GM06990 (cell line): ENCODE results near the gene TBC1D9.

Experiments
- DNase-seq: peaks from one replicate; pipeline ENCODE4 v3.0.0-alpha.2; 2011; ENCODE audit not compliant: insufficient read length; ENCODE audit errors: extremely low read depth
- H3K27me3 ChIP-seq: replicated peaks from 2 replicates; pipeline ENCODE4 v1.6.0; 2011; ENCODE audit warnings: low read length; ENCODE audit not compliant: control insufficient read depth, insufficient read depth
- H3K36me3 ChIP-seq: 2 replicates; pipeline ENCODE4 v1.5.1; 2011; ENCODE audit warnings: low read length; ENCODE audit not compliant: control insufficient read depth, insufficient read depth
- H3K4me3 ChIP-seq: replicated peaks from 2 replicates; pipeline ENCODE4 v1.5.1; 2011; ENCODE audit warnings: low read depth, mild to moderate bottlenecking, control low read depth, low read length
- TF ChIP-seq, protein P1 (sequence below): IDR thresholded peaks from 2 replicates; pipeline ENCODE4 v1.5.1; 2011; ENCODE audit warnings: low read length, control low read depth, mild to moderate bottlenecking, inconsistent platforms; ENCODE audit not compliant: insufficient read depth, poor library complexity, severe bottlenecking

Gene TBC1D9

DNA sequence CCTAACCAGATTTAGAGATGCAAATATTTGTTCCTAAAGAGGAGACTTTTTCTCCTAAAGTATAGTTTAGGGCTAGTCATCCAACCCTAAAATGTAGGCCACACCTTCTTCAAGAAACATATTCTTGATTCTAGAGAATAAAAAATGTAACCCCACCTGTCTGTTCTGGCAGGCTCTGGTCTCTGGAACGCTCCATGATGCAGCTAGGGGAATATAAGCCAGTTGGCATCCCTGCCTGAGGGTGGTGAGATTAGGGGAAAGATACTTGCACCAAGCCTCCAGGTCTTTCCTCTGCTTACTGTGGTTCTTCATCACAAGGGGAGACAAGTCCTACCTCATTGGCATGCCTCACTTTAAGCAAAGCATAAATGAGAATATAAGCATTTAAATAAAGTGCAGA, 21.2 kb upstream of the TBC1D9 start:
- DNase-seq: no peak
- Histone ChIP-seq H3K4me3 (no peak overlapping the region), H3K36me3 (no peaks in the 10 kb centered on the region), H3K27me3 (no peaks in the 10 kb centered on the region)
- TF ChIP-seq, protein P1, sequence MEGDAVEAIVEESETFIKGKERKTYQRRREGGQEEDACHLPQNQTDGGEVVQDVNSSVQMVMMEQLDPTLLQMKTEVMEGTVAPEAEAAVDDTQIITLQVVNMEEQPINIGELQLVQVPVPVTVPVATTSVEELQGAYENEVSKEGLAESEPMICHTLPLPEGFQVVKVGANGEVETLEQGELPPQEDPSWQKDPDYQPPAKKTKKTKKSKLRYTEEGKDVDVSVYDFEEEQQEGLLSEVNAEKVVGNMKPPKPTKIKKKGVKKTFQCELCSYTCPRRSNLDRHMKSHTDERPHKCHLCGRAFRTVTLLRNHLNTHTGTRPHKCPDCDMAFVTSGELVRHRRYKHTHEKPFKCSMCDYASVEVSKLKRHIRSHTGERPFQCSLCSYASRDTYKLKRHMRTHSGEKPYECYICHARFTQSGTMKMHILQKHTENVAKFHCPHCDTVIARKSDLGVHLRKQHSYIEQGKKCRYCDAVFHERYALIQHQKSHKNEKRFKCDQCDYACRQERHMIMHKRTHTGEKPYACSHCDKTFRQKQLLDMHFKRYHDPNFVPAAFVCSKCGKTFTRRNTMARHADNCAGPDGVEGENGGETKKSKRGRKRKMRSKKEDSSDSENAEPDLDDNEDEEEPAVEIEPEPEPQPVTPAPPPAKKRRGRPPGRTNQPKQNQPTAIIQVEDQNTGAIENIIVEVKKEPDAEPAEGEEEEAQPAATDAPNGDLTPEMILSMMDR: no peak

DNA sequence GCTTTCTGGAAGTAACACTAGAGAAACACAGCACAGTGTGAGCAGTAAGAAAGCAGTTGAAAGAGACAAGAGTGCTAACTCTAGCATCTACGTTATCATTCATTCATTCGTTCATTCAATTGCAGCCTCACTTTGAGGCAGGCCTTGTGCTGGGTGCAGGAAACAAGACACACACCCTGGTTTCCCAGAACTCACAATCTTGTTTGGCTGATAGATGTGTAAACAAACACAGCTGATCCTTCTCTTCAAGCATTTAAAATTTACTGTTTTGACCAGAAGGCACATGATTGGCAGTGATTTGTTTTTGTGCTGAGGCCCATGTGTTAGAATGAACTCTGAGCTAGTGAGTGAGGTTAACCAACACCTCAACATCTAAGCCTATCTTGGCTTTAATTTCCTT, 20.4 kb upstream of the TBC1D9 start:
- Histone ChIP-seq H3K36me3 (no peaks in the 10 kb centered on the region), H3K4me3 (no peak overlapping the region), H3K27me3 (no peaks in the 10 kb centered on the region)
- TF ChIP-seq, protein P1: no peak
- DNase-seq: no peak

DNA sequence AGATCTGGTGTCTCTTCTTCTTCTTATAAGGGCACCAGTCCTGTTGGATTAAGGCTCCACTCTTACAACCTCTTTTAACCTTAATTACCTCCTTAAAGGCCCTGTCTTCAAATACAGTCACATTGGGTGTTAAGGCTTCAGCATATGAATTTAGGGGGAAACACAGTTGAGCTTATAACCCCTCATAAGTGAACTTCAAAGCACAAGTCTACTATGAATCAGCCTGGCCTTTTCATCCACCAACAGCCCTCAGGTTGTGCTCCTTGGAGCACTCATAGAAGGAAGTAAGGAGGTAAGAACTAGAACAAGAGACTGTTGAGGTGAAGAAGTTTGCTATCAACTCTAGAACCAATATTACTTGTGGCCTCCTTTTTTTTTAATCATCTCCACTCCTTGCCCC, 18.8 kb upstream of the TBC1D9 start:
- H3K4me3 ChIP-seq: no peak overlapping the region
- H3K27me3 ChIP-seq: no peaks in the 10 kb centered on the region
- no peak for DNase-seq
- TF ChIP-seq, protein P1: no peak
- no peaks in the 10 kb centered on the region for H3K36me3 ChIP-seq

DNA sequence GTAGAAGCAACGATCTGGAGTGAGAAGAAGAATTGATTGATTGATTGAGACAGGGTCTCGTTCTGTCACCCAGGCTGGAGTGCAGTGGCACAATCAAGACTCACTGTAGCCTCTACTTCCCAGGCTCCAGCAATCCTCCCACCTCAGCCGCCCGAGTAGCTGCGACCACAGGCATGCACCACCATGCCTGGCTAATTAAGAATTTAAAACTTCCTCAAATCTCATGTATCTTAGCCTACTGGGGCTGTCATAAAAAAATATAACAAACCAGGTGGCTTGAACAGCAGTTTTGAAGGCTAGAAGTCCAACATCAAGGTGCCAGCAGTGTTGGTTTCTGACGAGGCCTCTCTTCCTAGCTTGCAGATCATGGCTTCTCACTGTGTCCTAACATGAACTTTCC, 18.3 kb upstream of the TBC1D9 start:
- no peaks in the 10 kb centered on the region for H3K27me3 ChIP-seq
- DNase-seq: no peak
- TF ChIP-seq, protein P1: no peak
- H3K4me3 ChIP-seq: no peak overlapping the region
- no peaks in the 10 kb centered on the region for H3K36me3 ChIP-seq

DNA sequence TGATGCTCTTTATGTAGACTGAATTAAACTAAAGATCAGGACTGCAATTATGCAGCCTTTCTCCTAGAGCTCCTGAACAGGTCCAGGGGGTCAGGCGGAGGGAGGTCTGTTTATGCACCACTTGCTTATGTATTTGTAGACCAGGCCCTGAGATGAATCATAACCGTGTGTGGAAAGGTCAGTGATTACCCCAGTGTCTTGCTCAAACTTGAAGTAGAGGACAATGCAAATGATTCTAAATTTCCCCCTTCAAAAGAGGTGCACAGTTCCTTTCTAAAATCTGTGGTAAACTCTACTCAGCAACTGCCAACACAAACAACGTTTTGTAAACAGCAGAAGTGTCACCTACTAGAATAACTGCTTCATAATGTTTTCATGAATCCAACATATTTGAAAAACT, 13.0 kb upstream of the TBC1D9 start:
- Histone ChIP-seq H3K27me3 (no peaks in the 10 kb centered on the region), H3K4me3 (no peak overlapping the region), H3K36me3 (no peaks in the 10 kb centered on the region)
- DNase-seq: peak; percentile 15
- TF ChIP-seq, protein P1: no peak

DNA sequence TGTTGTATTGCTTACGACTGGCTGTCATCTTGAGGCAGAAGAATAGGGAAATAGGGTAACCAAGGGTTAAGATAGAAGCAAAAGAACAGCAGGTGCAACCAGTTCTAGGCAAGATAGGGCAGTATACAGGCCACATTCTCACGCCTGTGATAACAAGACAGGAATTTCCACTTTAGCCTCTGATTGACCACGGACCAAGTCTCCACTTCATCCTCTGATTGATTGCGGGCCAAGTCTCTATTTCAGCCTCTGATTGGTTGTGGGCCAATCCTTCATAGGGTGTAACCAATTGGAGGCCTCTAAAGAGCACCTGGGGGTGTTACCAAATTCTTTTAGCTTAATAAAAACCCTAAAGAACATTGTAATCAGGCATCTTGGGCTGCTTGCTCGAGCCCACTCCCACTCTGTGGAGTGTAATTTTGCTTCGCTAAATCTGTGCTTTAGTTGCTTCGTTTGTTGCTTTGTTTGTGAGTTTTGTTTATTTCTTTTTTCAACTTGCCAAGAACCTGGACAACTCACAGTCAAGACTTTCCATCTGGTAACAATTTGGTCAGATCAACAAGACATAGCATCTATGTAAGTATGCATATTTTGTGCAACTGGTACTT, 8.7 kb upstream of the TBC1D9 start:
- TF ChIP-seq, protein P1: no peak
- DNase-seq: no peak
- no peaks in the 10 kb centered on the region for H3K36me3 ChIP-seq
- H3K27me3 ChIP-seq: no peaks in the 10 kb centered on the region
- no peak overlapping the region for H3K4me3 ChIP-seq
